Occipital lobe (tissue), 2 donors: ENCODE results near the gene ROR2. TPM values are rescaled to one million over a fixed set of nuclear protein-coding genes. Genes with fewer than 3 reads are reported as not detected.
A peak's percentile ranks its signal among the peaks of the same experiment; 100 is the strongest.

Source experiments
- DNase-seq: peaks from one replicate; lab custom pipeline; 2025; lab: John Stamatoyannopoulos, UW
- total RNA-seq: library from RNA; depleted of rRNA; stranded (reverse); fragments of >200 nt; gene quantifications from one replicate; pipeline ENCODE4 v1.2.3, GENCODE V29; 2014

Gene ROR2
- total RNA-seq, 1 donor from 2014 or later: 0.94 TPM

GRCh38 chr9:91777292-91777830 lies 172.7 kb downstream of the ROR2 start:
- no peak for DNase-seq

GRCh38 chr9:91776409-91777291 lies 173.4 kb downstream of the ROR2 start:
- no peak for DNase-seq

- no peak for DNase-seq
Measured at GRCh38 chr9:91775708-91776028, 174.4 kb downstream of the ROR2 start.

- peak; percentile 4 for DNase-seq
Measured at GRCh38 chr9:91775011-91775707, 174.9 kb downstream of the ROR2 start.

GRCh38 chr9:91773156-91773555 lies 176.9 kb downstream of the ROR2 start:
- DNase-seq: no peak

- DNase-seq: no peak
Measured at GRCh38 chr9:91771864-91772263, 178.2 kb downstream of the ROR2 start.

- DNase-seq: no peak
Measured at GRCh38 chr9:91771027-91771426, 179.0 kb downstream of the ROR2 start.

- no peak for DNase-seq
Measured at GRCh38 chr9:91770229-91770628, 179.8 kb downstream of the ROR2 start.

- no peak for DNase-seq
Measured at GRCh38 chr9:91768977-91769916, 180.8 kb downstream of the ROR2 start.

GRCh38 chr9:91768507-91768906 lies 181.5 kb downstream of the ROR2 start:
- DNase-seq: no peak

- no peak for DNase-seq
Measured at GRCh38 chr9:91766315-91767069, 183.5 kb downstream of the ROR2 start.

GRCh38 chr9:91765296-91765695 lies 184.7 kb downstream of the ROR2 start:
- DNase-seq: no peak

- DNase-seq: no peak
Measured at GRCh38 chr9:91764661-91765060, 185.4 kb downstream of the ROR2 start.

GRCh38 chr9:91761362-91761761 lies 188.7 kb downstream of the ROR2 start:
- DNase-seq: no peak

- no peak for DNase-seq
Measured at GRCh38 chr9:91760906-91761305, 189.1 kb downstream of the ROR2 start.

- no peak for DNase-seq
Measured at GRCh38 chr9:91758491-91758981, 191.5 kb downstream of the ROR2 start.

- no peak for DNase-seq
Measured at GRCh38 chr9:91757782-91758181, 192.2 kb downstream of the ROR2 start.

- no peak for DNase-seq
Measured at GRCh38 chr9:91756510-91756780, 193.6 kb downstream of the ROR2 start.

GRCh38 chr9:91755761-91756509 lies 194.1 kb downstream of the ROR2 start:
- DNase-seq: no peak

- no peak for DNase-seq
Measured at GRCh38 chr9:91753711-91754110, 196.3 kb downstream of the ROR2 start.
